GM12872 (cell line): Measurements from ENCODE around the gene CRABP1.

Experiments
- CTCF ChIP-seq: IDR thresholded peaks from 3 replicates; pipeline ENCODE4 v1.5.1; 2011; ENCODE audit warnings: low read depth, mild to moderate bottlenecking, low read length, moderate library complexity; ENCODE audit not compliant: insufficient read depth

CRABP1 gene

DNA sequence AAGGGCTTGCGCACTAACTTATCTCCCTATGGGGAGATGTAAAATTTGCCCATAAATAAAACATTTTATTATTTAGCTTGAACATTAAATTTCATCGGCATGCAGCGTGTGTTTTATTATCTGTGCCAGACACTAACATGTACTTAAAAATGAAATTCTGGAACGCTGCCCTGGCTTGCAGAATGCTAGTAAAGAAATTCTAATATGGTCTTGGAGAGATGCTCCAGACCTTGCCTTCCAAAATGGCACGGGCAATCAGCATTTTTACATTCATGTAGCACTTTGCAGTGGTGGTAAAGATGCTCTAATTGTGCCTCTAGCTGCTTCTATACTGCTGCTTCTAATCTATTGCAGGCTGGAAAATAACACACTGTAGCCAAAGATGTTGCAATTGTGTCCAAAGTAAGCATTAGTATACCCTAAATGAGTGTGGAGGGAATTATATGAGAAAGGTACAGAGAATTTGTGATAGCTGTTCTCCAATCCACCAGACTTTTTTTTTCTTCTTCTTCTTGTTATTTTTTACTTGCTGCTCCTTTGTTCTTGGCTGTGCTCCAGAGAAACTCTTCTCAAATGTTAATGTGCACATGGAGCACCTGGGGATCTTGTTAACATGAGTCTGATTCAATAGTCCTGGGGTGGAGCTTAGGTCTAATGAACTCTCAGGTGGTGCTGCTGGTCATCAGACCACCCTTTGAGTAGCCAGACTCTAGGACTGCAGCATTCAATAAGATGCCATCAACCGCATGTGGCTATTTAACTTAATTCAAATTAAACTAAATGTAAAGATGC, 47.3 kb downstream of the CRABP1 start:
- TF ChIP-seq CTCF = no peak

GRCh38 chr15:78388865-78389264, 48.7 kb downstream of the CRABP1 start:
- TF ChIP-seq CTCF = no peak

DNA sequence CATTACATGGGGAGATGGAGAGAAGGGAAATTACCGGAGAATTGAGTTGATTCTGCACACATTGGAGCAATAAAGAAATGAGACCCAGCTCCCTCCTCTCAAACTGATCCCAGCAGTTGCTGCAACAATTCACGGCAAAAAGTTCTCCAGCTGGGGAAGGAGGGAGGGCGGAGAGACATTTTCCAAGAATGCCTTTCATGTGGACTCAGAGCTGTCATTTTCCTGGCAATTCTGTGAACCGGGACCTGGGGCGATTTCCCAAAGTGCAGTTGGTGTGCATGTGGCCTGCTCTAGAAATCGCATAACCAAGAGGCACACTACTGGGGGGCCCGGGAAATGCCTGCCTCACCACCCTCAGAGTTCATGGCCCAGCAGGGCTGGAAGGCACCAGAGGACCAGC, 49.2 kb downstream of the CRABP1 start:
- no peak for TF ChIP-seq CTCF

DNA sequence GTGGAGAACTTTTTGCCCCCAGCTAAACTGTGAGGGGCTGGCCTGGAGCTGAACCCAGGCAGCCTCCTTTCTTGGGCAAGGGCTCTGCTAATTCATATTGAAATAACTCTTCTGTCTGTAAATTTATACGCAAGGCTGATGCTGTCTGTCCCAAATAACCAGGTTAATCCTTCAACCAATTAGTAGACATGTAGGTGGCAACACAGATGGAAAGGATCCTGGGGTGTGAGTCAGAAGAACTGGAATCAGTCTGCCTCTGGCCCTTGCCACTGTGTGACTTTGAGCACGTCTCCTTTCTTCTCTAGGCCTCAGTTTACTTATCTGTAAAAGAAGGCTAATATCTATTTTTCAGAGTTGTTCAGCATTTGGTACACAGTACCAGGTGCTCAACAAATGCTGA, 49.6 kb downstream of the CRABP1 start:
- TF ChIP-seq CTCF = no peak

DNA sequence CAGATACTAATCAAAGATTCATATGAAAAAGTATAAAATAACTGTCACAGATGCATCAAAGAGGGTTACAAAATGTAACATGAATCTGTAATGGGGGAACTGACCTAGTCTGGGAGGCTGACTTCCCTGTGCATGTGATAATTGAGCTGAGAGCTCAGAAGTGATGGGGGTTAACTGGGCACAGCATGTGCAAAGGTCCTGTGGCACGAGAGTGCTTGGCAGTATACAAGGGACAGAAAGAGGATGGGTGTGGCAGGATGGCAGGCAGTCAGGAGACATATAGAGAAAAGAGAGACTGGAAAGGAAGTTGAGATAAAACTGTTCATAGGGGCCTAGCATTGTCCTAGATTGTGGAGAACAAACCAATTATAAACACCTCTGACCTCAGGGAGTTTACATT, 50.1 kb downstream of the CRABP1 start:
- no peak for TF ChIP-seq CTCF

DNA sequence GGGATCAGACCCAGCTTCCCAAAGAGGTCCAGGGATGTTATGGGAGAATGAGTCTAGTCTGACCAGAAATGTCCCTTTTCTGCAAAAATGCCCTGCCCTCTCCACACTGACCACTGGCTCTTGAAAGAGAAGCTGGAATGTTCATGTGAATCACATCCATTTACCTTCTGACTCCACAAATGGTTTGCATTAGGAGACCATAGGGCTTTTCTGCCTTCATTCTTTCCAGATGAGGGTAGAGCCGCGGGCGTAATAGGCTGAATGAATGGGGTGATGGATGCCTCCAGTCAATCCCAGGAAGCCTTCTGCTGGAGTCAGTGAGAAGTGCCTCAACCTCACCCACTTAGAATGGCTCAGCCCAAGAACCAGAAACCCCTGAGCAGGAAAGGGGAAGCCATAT, 50.7 kb downstream of the CRABP1 start:
- no peak for TF ChIP-seq CTCF

DNA sequence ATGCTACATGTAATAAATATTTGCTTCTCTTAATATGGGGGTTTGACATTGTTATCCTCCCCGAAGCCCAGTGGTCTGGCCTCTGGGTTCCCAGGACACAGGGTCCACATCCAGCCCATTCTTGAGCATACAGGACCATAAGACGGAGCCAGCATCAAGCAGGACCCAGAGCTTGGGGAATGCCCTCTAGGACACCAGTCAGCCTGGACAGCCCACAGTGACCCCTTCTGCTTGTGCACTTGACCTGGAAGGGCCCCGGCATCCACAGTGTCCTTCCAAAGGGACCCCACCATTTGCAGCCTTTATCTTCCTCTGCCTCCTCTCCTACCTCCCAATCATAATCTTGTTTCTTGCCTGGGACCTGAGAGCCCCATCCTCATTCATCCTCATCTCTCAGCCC, 51.6 kb downstream of the CRABP1 start:
- TF ChIP-seq CTCF = no peak

- TF ChIP-seq CTCF = no peak
Observed at GRCh38 chr15:78392430-78392829, 52.3 kb downstream of the CRABP1 start.
